HUES64 (cell line): ENCODE results near the gene CROCC2.

Experiments used
- H3K27ac ChIP-seq: 2 replicates; pipeline ENCODE4 v1.7.0; 2013; ENCODE audit warnings: low read depth, low read length, inconsistent platforms
- H3K27me3 ChIP-seq: 2 replicates; pipeline ENCODE4 v1.6.1; 2013; ENCODE audit warnings: mild to moderate bottlenecking, low read length; ENCODE audit not compliant: insufficient read depth
- H3K36me3 ChIP-seq: 2 replicates; pipeline ENCODE4 v1.6.1; 2013; ENCODE audit warnings: mild to moderate bottlenecking, low read length; ENCODE audit not compliant: insufficient read depth
- H3K4me1 ChIP-seq: 2 replicates; pipeline ENCODE4 v1.6.1; 2013; ENCODE audit warnings: mild to moderate bottlenecking, low read length, moderate library complexity; ENCODE audit not compliant: insufficient read depth
- H3K4me3 ChIP-seq: 2 replicates; pipeline ENCODE4 v1.5.1; 2013; ENCODE audit warnings: mild to moderate bottlenecking, low read length, moderate library complexity
- H3K9ac ChIP-seq: 2 replicates; pipeline ENCODE4 v1.6.1; 2013; ENCODE audit warnings: mild to moderate bottlenecking, low read depth, low read length
- H3K9me3 ChIP-seq: 2 replicates; pipeline ENCODE4 v1.6.1; 2013; ENCODE audit warnings: low read depth, low read length; ENCODE audit not compliant: insufficient read depth
- WGBS: fragments of 150-250, 120-280 bp; methylation state at CpG from one replicate; pipeline ENCODE4 v1.1.7; 2013; ENCODE audit warnings: missing lambda C conversion rate; 5-methylcytosine and 5-hydroxymethylcytosine counted together

The CROCC2 gene

GRCh38 chr2:240998995-240999791 lies 93.1 kb downstream of the CROCC2 start:
- WGBS: 7% methylated on average over 71 of the region's 71 CpGs
- Histone ChIP-seq H3K9ac (no peak overlapping the region; the same call in 1 of the 2 replicates), H3K27me3 (peaks cover 44% of the 10 kb centered on the region), H3K4me1 (no peaks in the 10 kb centered on the region), H3K9me3 (peaks cover 11% of the 10 kb centered on the region), H3K36me3 (no peaks in the 10 kb centered on the region), H3K27ac (no peak overlapping the region), H3K4me3 (peak overlapping the region; percentile 71)

DNA sequence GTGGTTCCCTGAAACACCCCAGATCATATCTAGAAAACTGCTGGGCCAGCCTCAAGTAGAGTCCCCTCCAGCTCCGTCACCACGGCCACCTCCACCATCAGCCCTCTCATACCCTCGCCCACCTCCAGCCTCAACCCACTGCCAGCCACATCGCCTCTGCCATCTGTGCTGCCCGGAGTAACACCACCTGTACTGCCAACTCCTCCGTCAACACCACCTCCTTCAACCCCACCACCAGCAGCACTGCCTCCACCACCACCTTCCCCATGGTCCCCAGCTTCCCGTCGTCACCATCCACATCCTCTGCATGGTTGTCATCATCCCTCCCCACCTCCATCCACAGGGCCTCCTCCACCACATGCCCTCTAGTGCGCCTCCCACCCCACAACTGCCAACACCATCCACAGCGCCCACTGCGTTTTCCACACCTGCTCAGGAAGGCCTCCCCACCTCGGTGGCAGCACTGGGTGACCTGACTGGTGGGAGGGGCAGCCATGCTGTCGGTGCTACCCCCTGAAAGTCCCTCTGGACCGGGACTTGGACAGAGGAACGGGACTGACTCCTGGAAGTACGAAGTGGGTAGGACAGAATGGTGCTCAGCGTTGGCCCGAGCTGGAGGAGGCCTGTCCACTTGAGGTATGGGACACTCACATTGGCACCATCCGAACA lies 93.9 kb downstream of the CROCC2 start:
- no peaks in the 10 kb centered on the region for H3K4me1 ChIP-seq
- WGBS: 92% methylated on average over 19 of the region's 19 CpGs
- no peaks in the 10 kb centered on the region for H3K36me3 ChIP-seq
- H3K9ac ChIP-seq: no peak overlapping the region
- no peak overlapping the region for H3K27ac ChIP-seq
- H3K27me3 ChIP-seq: peaks cover 44% of the 10 kb centered on the region
- H3K4me3 ChIP-seq: no peak overlapping the region
- H3K9me3 ChIP-seq: peaks cover 16% of the 10 kb centered on the region

DNA sequence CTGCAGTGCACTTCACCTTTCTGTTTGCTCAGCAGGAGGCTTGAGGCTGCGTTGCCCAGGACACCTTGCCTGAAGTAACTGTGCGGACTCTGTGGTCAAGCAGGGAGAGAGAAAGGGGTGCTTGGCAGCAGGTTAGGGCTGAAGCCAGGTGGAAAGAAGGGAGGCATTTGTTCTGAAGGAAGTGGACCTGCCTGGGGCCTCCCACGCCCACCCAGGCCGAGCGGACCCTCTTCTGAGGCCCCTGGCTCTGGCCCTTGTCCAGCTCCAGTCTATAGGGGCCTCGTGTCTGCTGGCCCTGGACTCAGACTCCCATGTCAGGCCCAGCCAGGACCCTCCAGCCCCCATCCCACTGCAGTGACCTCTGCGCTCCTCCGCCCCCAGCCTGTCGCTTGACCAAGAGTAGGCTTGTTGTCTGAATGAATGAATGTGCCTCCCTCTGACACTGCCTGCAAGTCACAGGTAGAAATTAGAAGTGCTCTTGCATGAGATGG lies 94.7 kb downstream of the CROCC2 start:
- Histone ChIP-seq H3K27ac (no peak overlapping the region), H3K9ac (no peak overlapping the region), H3K4me3 (no peak overlapping the region), H3K36me3 (no peaks in the 10 kb centered on the region), H3K4me1 (no peaks in the 10 kb centered on the region), H3K9me3 (peaks cover 22% of the 10 kb centered on the region), H3K27me3 (peaks cover 44% of the 10 kb centered on the region)
- WGBS: 90% methylated on average over 9 of the region's 9 CpGs

DNA sequence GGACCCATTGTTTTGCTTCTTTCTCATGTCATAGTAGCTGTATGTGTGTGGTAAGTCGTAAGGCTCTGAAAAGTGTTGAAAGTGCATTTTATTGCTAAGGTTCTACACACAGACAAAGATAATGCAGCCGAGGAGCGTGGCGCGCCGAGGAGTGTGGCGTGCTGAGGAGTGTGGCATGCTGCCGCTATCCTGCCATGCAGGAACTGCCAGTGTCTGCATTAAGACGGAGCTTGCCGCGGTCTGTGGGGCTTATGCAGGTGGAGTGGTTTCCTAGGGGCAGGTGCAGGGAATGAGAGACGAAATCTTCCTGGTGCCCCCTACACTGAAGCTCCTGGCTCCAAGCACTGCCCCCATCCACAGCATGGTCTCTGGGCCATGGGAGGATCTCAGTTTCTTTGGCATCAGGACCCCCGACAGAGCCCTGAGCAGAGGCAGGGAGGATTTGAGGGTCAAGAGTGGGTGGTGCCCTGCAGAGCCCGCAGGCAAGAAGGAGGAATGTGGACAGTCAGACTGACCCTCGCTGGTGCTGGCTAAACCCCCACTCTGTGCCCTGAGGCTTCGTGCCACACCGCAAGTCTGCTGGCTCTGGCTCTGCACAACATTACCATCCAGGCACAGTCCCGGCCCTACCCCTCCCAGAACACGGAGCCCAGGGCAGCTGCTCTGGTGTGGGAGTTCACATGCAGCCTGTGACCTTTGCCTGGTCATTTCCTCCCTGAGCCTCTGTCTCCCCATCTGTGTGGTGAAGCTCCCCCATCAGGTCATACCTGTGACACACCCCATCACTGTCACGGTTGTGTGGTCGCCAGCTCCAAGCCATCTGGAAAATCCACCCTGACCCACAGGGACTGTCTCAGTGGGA lies 95.5 kb downstream of the CROCC2 start:
- H3K9ac ChIP-seq: no peak overlapping the region
- 90% methylated on average over 21 of the region's 21 CpGs for whole genome bisulfite sequencing
- no peaks in the 10 kb centered on the region for H3K36me3 ChIP-seq
- no peaks in the 10 kb centered on the region for H3K4me1 ChIP-seq
- no peak overlapping the region for H3K27ac ChIP-seq
- H3K9me3 ChIP-seq: peaks cover 30% of the 10 kb centered on the region
- peaks cover 43% of the 10 kb centered on the region for H3K27me3 ChIP-seq
- H3K4me3 ChIP-seq: no peak overlapping the region

GRCh38 chr2:241002275-241003046 lies 96.3 kb downstream of the CROCC2 start:
- H3K9ac ChIP-seq: no peak overlapping the region
- no peak overlapping the region for H3K4me3 ChIP-seq
- no peak overlapping the region for H3K27ac ChIP-seq
- H3K27me3 ChIP-seq: peaks cover 35% of the 10 kb centered on the region
- no peaks in the 10 kb centered on the region for H3K4me1 ChIP-seq
- 90% methylated on average over 11 of the region's 11 CpGs for WGBS
- H3K9me3 ChIP-seq: peaks cover 30% of the 10 kb centered on the region
- H3K36me3 ChIP-seq: no peaks in the 10 kb centered on the region

DNA sequence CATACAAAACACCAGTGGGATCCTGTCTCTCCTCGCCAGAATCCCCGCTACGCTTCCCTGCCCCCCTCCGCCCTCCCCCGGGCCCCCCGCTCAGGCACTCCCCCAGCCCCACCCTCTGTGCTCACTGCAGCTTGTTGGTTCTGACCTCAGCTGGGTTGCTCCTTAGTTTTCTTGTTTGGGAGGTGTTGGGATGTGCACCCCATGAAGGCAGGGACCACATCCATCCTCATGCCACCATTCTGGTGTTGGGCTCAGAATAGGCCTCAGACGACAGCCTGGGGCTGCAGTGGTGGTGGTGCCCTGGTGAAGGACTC lies 96.9 kb downstream of the CROCC2 start:
- Histone ChIP-seq H3K4me1 (no peaks in the 10 kb centered on the region), H3K36me3 (no peaks in the 10 kb centered on the region), H3K27me3 (peaks cover 29% of the 10 kb centered on the region), H3K9me3 (peaks cover 30% of the 10 kb centered on the region), H3K4me3 (no peak overlapping the region), H3K27ac (no peak overlapping the region), H3K9ac (no peak overlapping the region)
- 97% methylated on average over 5 of the region's 7 CpGs for WGBS

GRCh38 chr2:241003369-241003768 lies 97.2 kb downstream of the CROCC2 start:
- Histone ChIP-seq H3K4me3 (no peak overlapping the region), H3K36me3 (no peaks in the 10 kb centered on the region), H3K9me3 (peaks cover 30% of the 10 kb centered on the region), H3K9ac (no peak overlapping the region), H3K27ac (no peak overlapping the region), H3K4me1 (no peaks in the 10 kb centered on the region), H3K27me3 (peaks cover 29% of the 10 kb centered on the region)
- 100% methylated on average over 2 of the region's 2 CpGs for WGBS

DNA sequence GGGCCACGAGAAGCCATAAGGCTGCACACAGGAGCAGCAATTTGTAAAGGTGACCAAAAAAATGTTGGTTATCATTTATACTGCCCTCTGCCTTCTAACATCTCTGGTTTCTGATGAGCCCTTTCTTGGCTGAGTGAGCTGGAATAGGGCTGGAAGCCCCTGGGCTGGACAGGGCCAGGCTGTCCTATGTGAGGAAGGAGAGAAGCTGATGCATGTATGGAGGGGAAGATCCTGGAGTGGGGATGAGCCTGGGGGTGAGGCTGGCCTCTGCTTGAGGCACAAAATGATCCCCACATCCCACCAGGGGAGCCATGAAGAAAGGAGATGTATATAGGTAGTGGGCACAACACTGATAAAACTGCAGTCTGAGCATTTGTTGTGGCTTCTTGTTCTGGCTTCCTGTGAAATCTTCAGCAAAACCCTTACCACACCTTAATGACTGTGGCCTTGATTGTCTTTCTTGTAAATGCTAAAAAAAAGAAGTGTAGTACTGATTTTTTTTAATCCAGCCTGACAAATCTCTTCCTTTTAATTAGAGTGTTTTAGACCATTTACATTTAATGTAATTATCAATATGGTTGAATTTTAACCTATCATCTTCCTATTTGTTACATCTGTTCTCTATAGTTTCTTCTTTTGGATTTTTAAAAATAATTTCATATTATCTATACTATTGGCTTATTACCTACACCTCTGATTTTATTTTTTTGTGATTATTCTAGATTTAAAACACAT lies 97.9 kb downstream of the CROCC2 start:
- Histone ChIP-seq H3K4me3 (no peak overlapping the region), H3K27me3 (peaks cover 25% of the 10 kb centered on the region), H3K9ac (no peak overlapping the region), H3K27ac (no peak overlapping the region), H3K4me1 (no peaks in the 10 kb centered on the region), H3K9me3 (peaks cover 30% of the 10 kb centered on the region), H3K36me3 (no peaks in the 10 kb centered on the region)
- 91% methylated on average over 1 of the region's 1 CpG for WGBS

GRCh38 chr2:241005569-241005968 lies 99.4 kb downstream of the CROCC2 start:
- H3K4me3 ChIP-seq: no peak overlapping the region
- no peak overlapping the region for H3K9ac ChIP-seq
- no peak overlapping the region for H3K27ac ChIP-seq
- no peaks in the 10 kb centered on the region for H3K36me3 ChIP-seq
- H3K9me3 ChIP-seq: peaks cover 30% of the 10 kb centered on the region
- WGBS: 83% methylated on average over 1 of the region's 2 CpGs
- H3K27me3 ChIP-seq: peaks cover 9% of the 10 kb centered on the region
- H3K4me1 ChIP-seq: peaks cover 10% of the 10 kb centered on the region

- WGBS: 97% methylated on average over 2 of the region's 3 CpGs
- H3K27ac ChIP-seq: no peak overlapping the region
Observed at GRCh38 chr2:241006412-241006811, 100.3 kb downstream of the CROCC2 start.

More at GRCh38 chr2:241006412-241006811, 100.3 kb downstream of the CROCC2 start:
- Histone ChIP-seq H3K27me3 (peaks cover 2% of the 10 kb centered on the region; the same call in 1 of the 2 replicates), H3K36me3 (no peaks in the 10 kb centered on the region), H3K4me1 (peaks cover 14% of the 10 kb centered on the region), H3K9ac (no peak overlapping the region), H3K9me3 (peaks cover 30% of the 10 kb centered on the region), H3K4me3 (no peak overlapping the region)
